Esophagus muscularis mucosa (tissue), 4 donors: ENCODE data around the gene ANAPC1. TPM values are rescaled to one million over a fixed set of nuclear protein-coding genes. Genes with fewer than 3 reads are reported as not detected.

Experiments
- DNase-seq: peaks from one replicate; pipeline ENCODE4 v3.0.0-alpha.2; 2017; ENCODE audit errors: extremely low spot score
- H3K27ac ChIP-seq, 4 donors: fragments of 200-600 bp; sonication (generic); replicated peaks in 1 of 4; 1 replicate in 3 of 4; 2 replicates in 1 of 4; pipeline ENCODE4 v1.5.1; 2016 to 2019; ENCODE audit warnings: mild to moderate bottlenecking in 1 of 4
- H3K27me3 ChIP-seq, 4 donors: fragments of 200-600 bp; sonication (generic); one replicate each; pipeline versions ENCODE4 v1.5.1 to v1.6.0; 2016 to 2019
- H3K36me3 ChIP-seq, 4 donors: fragments of 200-600 bp; sonication (generic); one replicate each; pipeline ENCODE4 v1.5.1; 2016 to 2019
- H3K4me1 ChIP-seq, 4 donors: fragments of 200-600 bp; sonication (generic); one replicate each; pipeline ENCODE4 v1.5.1; 2016 to 2019
- H3K4me3 ChIP-seq, 4 donors: fragments of 200-600 bp; sonication (generic); 1 replicate in 2 of 4; 2 replicates in 2 of 4; pipeline ENCODE4 v1.5.1; 2016 to 2019; ENCODE audit warnings: mild to moderate bottlenecking in 4 of 4, moderate library complexity in 1 of 4
- H3K9me3 ChIP-seq, 4 donors: fragments of 200-600 bp; sonication (generic); 1 replicate in 3 of 4; 2 replicates in 1 of 4; pipeline ENCODE4 v1.5.1; 2016 to 2019
- EP300 ChIP-seq: sonication (generic); formaldehyde crosslinking; IDR thresholded peaks from one replicate; pipeline ENCODE4 v1.6.1; 2017; ENCODE audit warnings: antibody characterized with exemption
- POLR2A ChIP-seq: fragments of 450-650 bp; IDR thresholded peaks from one replicate; pipeline ENCODE4 v1.6.1; 2017; ENCODE audit warnings: antibody characterized with exemption, moderate library complexity, mild to moderate bottlenecking, low read depth
- POLR2AphosphoS5 ChIP-seq, 2 donors: sonication (generic); formaldehyde crosslinking; IDR thresholded peaks; one replicate each; pipeline ENCODE4 v1.6.1; 2017; ENCODE audit warnings: antibody characterized with exemption in 2 of 2
- WGBS: methylation state at CpG from one replicate; pipeline ENCODE4 v1.1.5; 2018; 5-methylcytosine and 5-hydroxymethylcytosine counted together
- intact Hi-C: fragments of 100-400 bp; cut with DNase I; formaldehyde crosslinking; loops from one replicate; pipeline ENCODE4 v1.15.1; 2023
- total RNA-seq, 4 donors: library from RNA; depleted of rRNA; stranded (reverse); fragments of >200 nt; gene quantifications; one replicate each; pipeline versions ENCODE4 v1.1.0 to v1.2.1, GENCODE V29; 2016
- TF ChIP-seq, protein P1 (sequence below), 3 experiments: fragments of 200-600 bp in 2 of 3; fragments of 450-650 bp in 1 of 3; sonication (generic) in 2 of 3; IDR thresholded peaks; one replicate each; pipeline ENCODE4 v1.5.1; 2017 to 2019; ENCODE audit warnings: antibody characterized with exemption in 3 of 3, mild to moderate bottlenecking in 2 of 3, moderate library complexity in 1 of 3

The ANAPC1 gene
- total RNA-seq, 4 donors from 2014 or later: 27.7 to 45.7 (median 39.7) TPM

DNA sequence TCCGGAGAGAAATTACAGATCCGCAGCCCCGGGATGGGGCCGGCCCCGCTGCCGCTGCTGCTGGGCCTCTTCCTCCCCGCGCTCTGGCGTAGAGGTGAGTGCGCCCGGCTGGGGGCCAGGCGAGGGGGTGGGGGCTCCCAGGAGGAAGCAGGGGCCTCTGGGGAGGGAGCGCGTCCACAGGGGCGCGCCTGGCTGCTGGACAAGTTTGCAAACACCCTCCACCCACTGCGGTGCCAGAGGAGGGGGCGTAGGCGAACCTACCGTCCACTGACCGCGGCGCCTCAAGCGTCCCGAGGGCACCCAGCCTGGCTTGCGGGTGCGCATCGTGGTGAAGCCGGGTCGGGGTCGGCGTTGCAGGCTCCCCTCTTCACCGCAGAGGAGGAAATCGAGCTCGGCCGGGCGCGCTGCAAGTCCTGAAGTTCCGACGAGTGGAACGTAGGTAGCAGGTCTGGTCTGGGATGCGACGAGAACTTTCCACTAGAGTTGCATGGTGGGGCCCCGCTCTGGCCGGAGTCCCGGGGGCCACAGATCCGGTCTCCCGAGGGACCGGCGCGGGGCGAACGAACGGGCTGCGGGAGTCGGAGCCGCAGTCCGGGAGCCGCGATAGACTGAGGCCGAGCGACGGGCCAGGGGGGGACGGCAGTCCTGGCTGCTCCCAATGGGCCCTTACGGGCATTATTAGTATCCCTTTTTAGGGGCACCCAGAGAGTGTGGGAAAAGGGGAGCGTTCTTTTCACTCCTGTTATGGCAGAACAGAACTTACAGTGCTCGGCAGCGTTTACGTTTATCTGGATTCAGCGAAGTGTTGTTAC, 14.9 kb upstream of the ANAPC1 start:
- Histone ChIP-seq H3K4me1 (peaks cover 24 to 47% (median 39%) of the 10 kb centered on the region in 4 donors), H3K27ac (peak overlapping the region; percentile 84 to 93 (median 89)), H3K27me3 (no peaks in the 10 kb centered on the region), H3K36me3 (no peaks in the 10 kb centered on the region), H3K9me3 (no peaks in the 10 kb centered on the region), H3K4me3 (peak overlapping the region; percentile 85 to 96 (median 93))
- WGBS: 3% methylated on average over 15 of the region's 70 CpGs
- peak; percentile 91 for DNase-seq
- TF ChIP-seq, protein P1, sequence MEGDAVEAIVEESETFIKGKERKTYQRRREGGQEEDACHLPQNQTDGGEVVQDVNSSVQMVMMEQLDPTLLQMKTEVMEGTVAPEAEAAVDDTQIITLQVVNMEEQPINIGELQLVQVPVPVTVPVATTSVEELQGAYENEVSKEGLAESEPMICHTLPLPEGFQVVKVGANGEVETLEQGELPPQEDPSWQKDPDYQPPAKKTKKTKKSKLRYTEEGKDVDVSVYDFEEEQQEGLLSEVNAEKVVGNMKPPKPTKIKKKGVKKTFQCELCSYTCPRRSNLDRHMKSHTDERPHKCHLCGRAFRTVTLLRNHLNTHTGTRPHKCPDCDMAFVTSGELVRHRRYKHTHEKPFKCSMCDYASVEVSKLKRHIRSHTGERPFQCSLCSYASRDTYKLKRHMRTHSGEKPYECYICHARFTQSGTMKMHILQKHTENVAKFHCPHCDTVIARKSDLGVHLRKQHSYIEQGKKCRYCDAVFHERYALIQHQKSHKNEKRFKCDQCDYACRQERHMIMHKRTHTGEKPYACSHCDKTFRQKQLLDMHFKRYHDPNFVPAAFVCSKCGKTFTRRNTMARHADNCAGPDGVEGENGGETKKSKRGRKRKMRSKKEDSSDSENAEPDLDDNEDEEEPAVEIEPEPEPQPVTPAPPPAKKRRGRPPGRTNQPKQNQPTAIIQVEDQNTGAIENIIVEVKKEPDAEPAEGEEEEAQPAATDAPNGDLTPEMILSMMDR (IDR thresholded peaks at IDR 0.05): no peak
- TF ChIP-seq POLR2A: no peak
- no peak for TF ChIP-seq EP300
- no peak for TF ChIP-seq POLR2AphosphoS5 (IDR thresholded peaks at IDR 0.05)
- intact Hi-C loops: loop anchor here (5.0 kb wide), 1 partner anchor 48 kb away; no protein-coding TSS in a partner anchor

DNA sequence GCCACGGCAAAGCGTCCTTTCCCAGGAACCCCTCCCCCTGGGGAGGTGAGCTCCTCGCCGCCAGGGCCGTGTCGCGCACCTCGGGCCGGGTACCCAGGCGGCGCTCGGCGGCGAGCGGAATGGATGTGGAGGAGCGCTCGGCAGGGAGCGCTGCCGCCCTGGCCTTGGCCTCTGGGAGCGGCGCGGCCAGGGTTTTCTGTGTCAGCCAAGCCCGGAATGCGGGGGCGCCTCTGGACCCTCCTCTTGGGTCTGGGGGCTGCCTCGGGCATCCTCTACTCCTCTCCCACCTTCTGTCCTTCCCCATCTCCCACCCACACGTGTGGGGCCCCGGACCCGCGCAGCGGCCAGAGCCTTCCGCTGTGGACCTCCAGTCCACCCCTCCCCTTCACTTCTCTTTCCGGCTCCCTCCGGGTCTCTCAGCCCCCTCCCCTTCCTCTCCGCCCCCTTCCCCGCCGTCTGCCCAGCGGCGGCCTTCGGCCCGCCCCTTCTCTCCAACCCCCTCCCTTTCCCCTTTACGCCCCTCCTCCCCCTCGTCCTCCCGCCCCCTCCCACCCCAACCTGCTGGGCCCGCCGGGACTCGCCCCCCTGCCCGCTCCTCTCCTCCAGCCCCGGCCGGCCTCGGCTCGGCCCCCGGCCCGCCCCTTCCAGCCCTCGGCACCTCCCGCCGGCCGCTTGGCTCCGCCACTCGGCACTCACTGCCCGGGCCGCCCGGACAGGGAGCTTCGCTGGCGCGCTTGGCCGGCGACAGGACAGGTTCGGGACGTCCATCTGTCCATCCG, 14.1 kb upstream of the ANAPC1 start, which contains the start of gene MERTK:
MERTK (plus strand) TSS at position 684 of the 779 bp plus-strand sequence. CDS start 129 bp downstream, outside the sequence.
- WGBS: under 1% methylated on average over 44 of the region's 71 CpGs
- H3K4me1 ChIP-seq: peaks cover 19 to 44% (median 39%) of the 10 kb centered on the region in 4 donors

GRCh38 chr2:111897630-111897923, 13.6 kb upstream of the ANAPC1 start:
- TF ChIP-seq, protein P1 (IDR thresholded peaks at IDR 0.05): no peak
- no peak for TF ChIP-seq POLR2AphosphoS5 (IDR thresholded peaks at IDR 0.05)
- TF ChIP-seq EP300: no peak
- TF ChIP-seq POLR2A: no peak
- DNase-seq: no peak
- H3K36me3 ChIP-seq: no peaks in the 10 kb centered on the region
- intact Hi-C loops: loop anchor here (5.0 kb wide), 1 partner anchor 50 kb away; no protein-coding TSS in a partner anchor
- peak overlapping the region; percentile 84 to 93 (median 89) for H3K27ac ChIP-seq
- 0% methylated on average over 7 of the region's 7 CpGs for WGBS
- H3K4me1 ChIP-seq: peaks cover 16 to 44% (median 39%) of the 10 kb centered on the region in 4 donors
- peak overlapping the region; percentile 85 to 96 (median 93) for H3K4me3 ChIP-seq
- no peaks in the 10 kb centered on the region for H3K27me3 ChIP-seq
- H3K9me3 ChIP-seq: no peaks in the 10 kb centered on the region

More for the DNA sequence above, 14.1 kb upstream of the ANAPC1 start, which contains the start of gene MERTK:
- peak within 1 kb of the TSS; percentile 84 to 93 (median 89) for H3K27ac ChIP-seq
- no peaks in the 10 kb centered on the region for H3K36me3 ChIP-seq
- intact Hi-C loops: loop anchor here (5.0 kb wide), 1 partner anchor 49 kb away; no protein-coding TSS in a partner anchor
- H3K27me3 ChIP-seq: no peaks in the 10 kb centered on the region
- TF ChIP-seq EP300 (no peak), POLR2A (peak; percentile 67), POLR2AphosphoS5 (IDR thresholded peaks at IDR 0.05) (peak; percentile 49 to 92)
- TF ChIP-seq, protein P1 (IDR thresholded peaks at IDR 0.05): peak; percentile 69 to 73 (median 71)
- no peaks in the 10 kb centered on the region for H3K9me3 ChIP-seq
- peak within 1 kb of the TSS; percentile 85 to 96 (median 93) for H3K4me3 ChIP-seq
- peak; percentile 96 for DNase-seq

DNA sequence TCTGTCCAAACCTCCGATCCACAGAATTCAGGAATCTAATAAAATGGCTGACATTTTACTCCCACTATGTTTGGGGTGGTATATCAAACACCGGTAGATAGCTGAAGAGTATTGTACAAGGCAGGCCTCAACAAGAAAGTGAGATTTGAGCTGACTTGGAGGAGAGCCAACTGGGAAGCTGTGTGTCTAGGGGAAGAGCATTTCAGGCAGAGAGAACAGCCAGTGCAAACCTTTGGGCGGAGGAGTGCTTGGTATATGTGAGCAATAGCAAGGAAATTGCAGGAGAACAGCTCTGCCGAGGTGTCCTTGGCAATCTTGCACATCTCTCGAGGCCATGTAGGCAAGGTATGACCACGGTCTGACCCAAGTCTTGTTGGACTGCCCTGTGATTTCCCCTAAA, 12.6 kb upstream of the ANAPC1 start:
- Histone ChIP-seq H3K27ac (no peak overlapping the region), H3K36me3 (no peaks in the 10 kb centered on the region), H3K4me1 (peaks cover 16 to 44% (median 37%) of the 10 kb centered on the region in 4 donors), H3K9me3 (no peaks in the 10 kb centered on the region), H3K4me3 (no peak overlapping the region), H3K27me3 (no peaks in the 10 kb centered on the region)
- TF ChIP-seq, protein P1 (IDR thresholded peaks at IDR 0.05): no peak
- TF ChIP-seq EP300: no peak
- TF ChIP-seq POLR2AphosphoS5 (IDR thresholded peaks at IDR 0.05): no peak
- no peak for TF ChIP-seq POLR2A
- intact Hi-C loops: loop anchor here (5.0 kb wide), 1 partner anchor 51 kb away; no protein-coding TSS in a partner anchor
- no peak for DNase-seq
- WGBS: 91% methylated on average over 6 of the region's 6 CpGs
